NCI-H345 treated with DMSO at 0.1 percent for 48 hours (cell line): ENCODE measurements around the gene KCTD16.

Experiments used
- DNase-seq: peaks from one replicate; lab custom pipeline; 2025; ENCODE audit not compliant: unreplicated experiment; lab: John Stamatoyannopoulos, UW

KCTD16 gene

GRCh38 chr5:144281784-144282183 lies 111.1 kb downstream of the KCTD16 start:
- DNase-seq = no peak

GRCh38 chr5:144284036-144284435 lies 113.4 kb downstream of the KCTD16 start:
- no peak for DNase-seq

- no peak for DNase-seq
Observed at GRCh38 chr5:144284931-144285502, 114.3 kb downstream of the KCTD16 start.

GRCh38 chr5:144289277-144289676 lies 118.6 kb downstream of the KCTD16 start:
- no peak for DNase-seq

GRCh38 chr5:144292029-144292428 lies 121.4 kb downstream of the KCTD16 start:
- DNase-seq = no peak

GRCh38 chr5:144295284-144295683 lies 124.6 kb downstream of the KCTD16 start:
- no peak for DNase-seq

GRCh38 chr5:144297081-144297480 lies 126.4 kb downstream of the KCTD16 start:
- no peak for DNase-seq

- DNase-seq = no peak
Observed at GRCh38 chr5:144298658-144299057, 128.0 kb downstream of the KCTD16 start.

- no peak for DNase-seq
Observed at GRCh38 chr5:144304688-144305087, 134.0 kb downstream of the KCTD16 start.

GRCh38 chr5:144307736-144308135 lies 137.1 kb downstream of the KCTD16 start:
- no peak for DNase-seq

- DNase-seq = no peak
Observed at GRCh38 chr5:144308174-144308573, 137.5 kb downstream of the KCTD16 start.

- DNase-seq = no peak
Observed at GRCh38 chr5:144308906-144309670, 138.4 kb downstream of the KCTD16 start.

GRCh38 chr5:144310621-144311020 lies 139.9 kb downstream of the KCTD16 start:
- no peak for DNase-seq

GRCh38 chr5:144313147-144313726 lies 142.6 kb downstream of the KCTD16 start:
- DNase-seq = no peak

- no peak for DNase-seq
Observed at GRCh38 chr5:144315026-144315425, 144.4 kb downstream of the KCTD16 start.

- DNase-seq = no peak
Observed at GRCh38 chr5:144315994-144316634, 145.4 kb downstream of the KCTD16 start.

- DNase-seq = no peak
Observed at GRCh38 chr5:144318011-144318410, 147.3 kb downstream of the KCTD16 start.

- no peak for DNase-seq
Observed at GRCh38 chr5:144318460-144318859, 147.8 kb downstream of the KCTD16 start.

GRCh38 chr5:144323181-144323580 lies 152.5 kb downstream of the KCTD16 start:
- DNase-seq = no peak

- DNase-seq = no peak
Observed at GRCh38 chr5:144325532-144325931, 154.9 kb downstream of the KCTD16 start.

GRCh38 chr5:144328494-144328893 lies 157.8 kb downstream of the KCTD16 start:
- DNase-seq = peak; percentile 62

- DNase-seq = peak; percentile 61
Observed at GRCh38 chr5:144328980-144329379, 158.3 kb downstream of the KCTD16 start.
